ENCODE results near the gene BAIAP3.

The BAIAP3 gene

DNA sequence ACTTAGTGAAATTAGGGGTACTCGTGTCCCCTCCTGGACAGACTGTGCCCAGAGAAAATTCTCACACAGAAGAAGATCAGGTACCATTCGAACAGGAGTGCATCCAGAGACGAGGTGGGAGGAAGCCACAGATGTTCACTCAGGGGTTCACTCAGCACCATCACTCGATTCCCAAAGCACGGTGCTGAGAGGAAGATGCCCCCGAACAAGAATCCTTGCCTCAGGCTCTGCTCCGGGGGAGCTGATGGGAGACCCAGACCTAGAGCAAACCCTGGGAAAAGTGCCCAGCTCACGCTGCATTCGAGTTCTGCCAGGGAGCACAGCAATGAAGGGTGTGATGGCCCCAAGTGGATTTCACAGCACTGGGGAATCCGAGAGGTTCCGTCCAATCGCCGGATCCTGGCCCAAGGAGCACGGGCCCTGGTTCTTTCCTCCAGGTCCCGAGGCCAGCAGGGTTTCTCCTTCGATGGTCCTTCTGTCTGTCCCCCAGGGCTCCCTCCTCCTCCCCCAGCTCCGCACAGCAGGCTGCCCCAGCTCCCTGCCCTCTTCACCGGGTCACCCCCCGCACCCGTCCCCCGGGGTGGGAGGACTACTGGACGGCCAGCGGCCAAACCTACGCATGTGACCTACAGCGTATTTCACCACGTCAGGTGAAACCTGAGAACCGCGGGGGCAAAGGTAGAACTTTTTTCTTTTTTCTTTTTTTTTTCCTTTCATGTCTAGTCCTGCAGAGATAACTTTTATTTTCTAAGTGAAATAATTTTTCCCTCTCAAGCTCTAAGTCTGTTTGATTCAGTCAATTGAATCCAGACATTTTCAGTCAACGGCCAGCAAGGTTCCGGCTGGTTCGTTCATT is 34.2 kb upstream of the BAIAP3 start:
- DNase-seq = no peak

- no peak for DNase-seq
Observed at GRCh38 chr16:1299868-1300203, 33.6 kb upstream of the BAIAP3 start.

DNA sequence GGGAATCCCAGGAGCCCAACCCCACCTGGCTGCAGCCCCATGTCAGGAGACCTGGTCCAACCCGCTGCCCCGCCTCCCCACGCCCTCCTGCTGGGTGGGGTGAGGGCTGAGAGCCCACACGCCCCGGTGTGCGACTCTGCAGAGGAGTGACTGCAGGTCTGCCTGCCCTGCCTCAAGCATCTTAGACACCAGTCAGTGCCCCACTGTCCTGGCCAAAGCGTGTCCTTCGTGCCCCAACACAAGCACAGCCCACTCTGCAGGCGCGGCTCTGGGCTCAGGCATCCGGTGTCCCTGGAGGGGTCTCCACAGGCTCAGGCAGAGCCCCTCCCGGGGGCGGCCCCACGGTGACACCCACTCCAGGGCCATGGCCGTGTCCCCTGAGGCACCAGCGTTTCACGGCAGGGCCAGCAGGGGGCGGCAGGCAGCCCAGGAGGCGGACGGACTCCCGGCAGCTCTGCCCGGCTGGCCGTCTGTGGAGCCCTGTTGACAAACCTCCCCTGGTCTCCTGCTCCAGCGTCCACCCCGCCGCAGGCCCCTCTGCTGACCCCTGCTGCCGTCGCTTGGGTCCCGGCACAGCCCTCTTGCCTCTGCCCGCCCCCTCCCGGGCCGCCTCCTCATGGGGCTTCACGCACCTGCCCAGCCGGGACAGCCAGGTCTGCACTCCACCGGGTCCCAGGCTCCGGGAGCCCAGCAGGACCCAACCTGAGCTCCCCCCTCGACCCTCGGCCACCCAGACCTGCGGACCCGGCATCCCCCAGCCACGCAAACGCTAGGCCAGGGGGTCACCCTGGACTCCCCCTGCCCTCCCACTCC is 32.6 kb upstream of the BAIAP3 start:
- peak; percentile 54 to 71 for DNase-seq

GRCh38 chr16:1301562-1301961 is 31.9 kb upstream of the BAIAP3 start:
- DNase-seq = no peak

- no peak for DNase-seq
Observed at GRCh38 chr16:1305823-1306222, 27.6 kb upstream of the BAIAP3 start.

GRCh38 chr16:1306334-1306733 is 27.1 kb upstream of the BAIAP3 start:
- DNase-seq = no peak

DNA sequence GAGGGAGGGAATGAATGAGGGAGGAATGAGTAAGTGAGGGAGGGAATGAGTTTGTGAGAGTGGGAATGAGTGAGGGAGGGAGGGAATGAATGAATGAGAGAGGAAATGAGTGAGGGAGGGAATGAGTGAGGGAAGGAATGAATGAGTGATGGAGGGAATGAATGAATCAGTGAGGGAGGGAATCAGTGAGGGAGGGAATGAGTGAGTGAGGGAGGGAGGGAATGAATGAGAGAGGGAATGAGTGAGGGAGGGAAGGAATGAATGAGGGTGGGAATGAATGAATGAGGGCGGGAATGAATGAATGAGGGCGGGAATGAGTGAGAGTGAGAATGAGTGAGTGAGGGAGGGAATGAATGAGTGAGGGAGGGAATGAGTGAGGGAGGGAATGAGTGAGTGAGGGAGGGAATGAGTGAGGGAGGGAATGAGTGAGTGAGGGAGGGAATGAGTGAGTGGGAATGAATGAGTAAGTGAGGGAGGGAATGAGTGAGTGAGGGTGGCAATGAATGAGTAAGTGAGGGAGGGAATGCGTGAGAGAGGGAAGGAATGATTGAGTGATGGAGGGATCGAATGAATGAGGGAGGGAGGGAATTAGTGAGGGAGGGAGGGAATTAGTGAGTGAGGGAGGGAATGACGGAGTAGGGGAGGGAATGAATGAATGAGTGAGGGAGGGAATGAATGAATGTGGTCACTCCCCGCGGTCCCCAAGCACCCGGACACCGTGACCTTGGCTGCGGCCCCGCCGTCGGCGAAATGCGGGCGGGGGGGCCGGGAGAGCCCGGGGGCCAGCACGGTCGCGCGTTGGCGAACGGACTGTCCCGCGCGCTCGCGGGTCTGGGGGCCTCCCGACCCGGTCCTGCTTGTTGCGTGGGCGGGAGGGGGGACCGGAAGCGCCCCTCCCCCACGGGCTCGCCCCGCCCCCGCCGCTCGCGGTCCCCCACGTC is 25.1 kb upstream of the BAIAP3 start:
- peak in 1 of 2 experiments; percentile 86 for DNase-seq

- DNase-seq = peak; percentile 98 to 99
Observed at GRCh38 chr16:1308977-1309885, 24.2 kb upstream of the BAIAP3 start, which contains the start of gene UBE2I. Gene UBE2I, plus strand, starts transcription at chr16:1309636. Its CDS starts 4,395 bp downstream, at chr16:1314031.

GRCh38 chr16:1309888-1310831 is 23.3 kb upstream of the BAIAP3 start:
- no peak for DNase-seq

GRCh38 chr16:1310832-1311200 is 22.6 kb upstream of the BAIAP3 start:
- DNase-seq = no peak

DNA sequence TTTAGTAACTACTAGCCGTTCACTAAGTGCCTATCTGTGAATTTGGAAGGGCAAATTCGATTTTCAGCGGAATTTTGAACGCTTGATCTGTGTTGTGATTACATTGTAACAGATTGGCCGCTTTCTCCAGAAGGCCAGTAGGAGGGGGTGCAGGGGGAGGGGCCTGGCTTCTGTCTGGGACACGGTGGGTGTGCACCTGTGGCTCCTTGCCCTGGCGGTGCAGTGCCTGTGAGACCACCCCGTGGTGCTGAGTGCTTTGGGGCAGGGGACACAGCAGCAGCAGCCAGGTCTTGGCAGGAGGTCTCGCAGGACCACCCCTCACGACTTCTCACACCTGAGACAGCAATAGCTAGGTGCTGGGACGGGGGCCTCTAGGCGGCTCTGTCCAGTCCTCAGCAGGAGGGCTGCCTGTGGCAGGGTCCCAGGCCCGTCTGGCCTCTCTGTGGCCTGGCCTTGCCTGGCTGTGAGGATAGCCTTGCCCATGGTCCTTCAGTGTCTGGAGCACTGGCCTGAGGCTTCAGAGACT is 22.2 kb upstream of the BAIAP3 start:
- DNase-seq = no peak

- no peak for DNase-seq
Observed at GRCh38 chr16:1311738-1312466, 21.5 kb upstream of the BAIAP3 start.

GRCh38 chr16:1312467-1312816 is 21.0 kb upstream of the BAIAP3 start:
- DNase-seq = no peak

DNA sequence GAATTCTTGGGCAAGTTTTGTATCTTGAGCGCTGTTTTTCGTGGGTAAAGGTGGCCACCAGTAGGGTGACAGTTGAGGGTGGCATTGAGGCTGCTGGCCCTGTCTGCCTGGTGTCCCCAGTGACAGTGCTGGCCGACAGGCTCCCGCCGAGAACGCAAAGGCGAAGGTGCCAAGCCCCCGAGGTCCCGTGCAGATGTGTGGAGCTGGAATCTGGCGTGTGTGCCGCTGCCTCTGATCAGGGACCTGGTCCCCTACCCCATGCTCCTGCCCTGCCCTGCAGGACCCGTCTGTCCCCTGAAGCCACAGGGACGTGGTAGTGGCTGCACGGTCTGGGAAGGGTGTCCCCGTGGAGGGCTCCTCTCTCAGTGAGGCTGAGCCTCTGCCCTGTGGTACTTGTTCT is 20.5 kb upstream of the BAIAP3 start:
- DNase-seq = no peak

GRCh38 chr16:1313721-1314369 is 19.6 kb upstream of the BAIAP3 start:
- no peak for DNase-seq

DNA sequence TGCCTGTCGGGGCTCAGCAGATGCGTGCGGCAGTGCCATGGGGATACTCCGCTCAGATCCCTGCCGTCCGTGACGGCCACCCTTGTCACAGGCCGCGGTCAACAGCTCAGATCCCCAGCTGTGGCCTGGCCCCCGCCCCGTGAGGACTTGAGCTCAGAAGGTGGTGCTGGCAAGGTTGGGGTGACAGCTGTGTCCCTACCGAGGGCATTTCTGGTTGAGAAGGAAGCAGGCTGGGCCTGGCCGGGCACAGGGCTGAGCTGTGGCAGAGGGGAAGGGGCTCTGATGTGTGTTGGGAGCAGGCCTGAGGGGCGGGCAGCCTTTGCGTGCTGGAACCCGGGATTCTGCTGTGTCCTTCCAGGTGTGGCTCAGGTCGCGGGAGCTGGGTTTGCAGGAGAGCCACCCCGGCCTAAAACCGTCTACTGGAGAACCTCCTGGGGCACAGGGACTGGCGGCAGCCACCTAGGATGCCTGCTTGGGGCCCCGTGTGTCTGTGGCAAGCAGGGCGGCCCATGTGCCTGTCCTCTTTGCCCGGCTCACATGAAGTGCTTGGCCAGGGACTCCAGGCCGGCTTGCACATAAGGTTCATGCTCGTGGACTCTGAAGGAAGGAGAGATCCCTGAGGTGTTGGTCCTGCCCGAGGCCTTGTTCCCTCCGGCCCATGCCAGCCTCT is 18.9 kb upstream of the BAIAP3 start:
- no peak for DNase-seq

DNA sequence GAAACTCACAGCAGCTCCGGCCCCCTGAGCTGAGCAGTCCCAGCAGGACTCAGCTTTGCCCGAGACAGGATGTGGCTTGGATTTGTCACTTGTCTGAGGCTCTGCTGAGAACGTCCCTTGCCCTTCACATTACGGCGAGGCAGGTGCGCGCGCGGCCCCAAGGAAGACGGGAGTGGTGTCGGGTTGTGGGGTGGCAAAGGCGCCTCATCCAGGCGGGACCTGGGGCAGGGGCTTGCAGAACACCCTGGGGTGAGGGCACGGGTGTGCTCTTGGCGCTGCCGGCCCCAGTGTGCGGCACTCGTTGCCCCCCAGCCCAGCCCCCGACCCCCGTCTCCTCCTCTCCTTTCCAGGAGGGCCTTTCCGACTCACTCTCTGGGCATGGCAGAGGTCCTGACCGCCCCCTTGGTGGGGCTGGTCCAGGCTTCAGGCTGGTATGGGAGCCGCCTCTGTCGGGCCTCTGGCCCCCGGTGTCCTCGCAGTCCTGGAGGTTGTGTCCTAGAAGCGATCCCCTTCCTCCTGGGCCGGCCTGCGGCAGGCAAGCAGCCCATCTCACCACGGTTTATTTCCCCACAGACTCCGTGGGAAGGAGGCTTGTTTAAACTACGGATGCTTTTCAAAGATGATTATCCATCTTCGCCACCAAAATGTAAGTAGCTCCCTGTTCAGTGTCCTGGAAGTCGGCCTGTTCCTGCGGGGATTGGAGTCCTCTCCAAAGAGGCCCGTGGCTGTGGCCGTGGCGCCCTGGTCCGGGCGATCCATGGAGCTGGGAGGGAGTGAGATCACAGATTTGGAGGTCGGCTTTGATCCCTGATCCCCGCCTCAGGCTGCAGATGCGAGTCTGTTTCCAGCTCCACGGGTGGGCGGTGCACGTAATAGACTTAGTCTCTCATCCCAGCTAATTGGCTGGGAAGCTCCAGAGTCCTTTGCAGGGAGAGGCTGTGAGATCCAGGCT is 18.1 kb upstream of the BAIAP3 start:
- no peak for DNase-seq

GRCh38 chr16:1316033-1316405 is 17.4 kb upstream of the BAIAP3 start:
- DNase-seq = no peak
